H1 (cell line): ENCODE measurements around the gene WDR13. TPM values are rescaled to one million over a fixed set of nuclear protein-coding genes. Genes with fewer than 3 reads are reported as not detected.

Source experiments
- CTCF ChIA-PET: fragments of 300-600 bp; sonication (Branson Sonifier 250); formaldehyde crosslinking; loops from one replicate; lab custom pipeline; 2021; ENCODE audit not compliant: partially characterized antibody; lab: Charles Lee
- POLR2A ChIA-PET: fragments of 300-600 bp; sonication (Branson Sonifier 250); formaldehyde crosslinking; loops from one replicate; lab custom pipeline; 2021; ENCODE audit warnings: inconsistent platforms; ENCODE audit not compliant: partially characterized antibody; lab: Charles Lee
- DNase-seq, 2 experiments: peaks; one replicate each; pipeline versions ENCODE4 v3.0.0 to v3.0.0-alpha.2; 2010 to 2022; ENCODE audit warnings: low spot score in 2 of 2, low read depth in 1 of 2, mixed read lengths in 1 of 2
- FAIRE-seq: peaks from 2 replicates; lab custom pipeline; 2011; peaks lifted over from hg19 to GRCh38; lab: Jason Lieb, UNC
- H2AFZ ChIP-seq: 2 replicates; pipeline ENCODE4 v1.8.1; 2012; ENCODE audit warnings: low read length, inconsistent platforms
- H2AK5ac ChIP-seq: 2 replicates; pipeline ENCODE4 v1.6.1; 2013; ENCODE audit warnings: low read depth, low read length
- H2BK120ac ChIP-seq: replicated peaks from 2 replicates; pipeline ENCODE3; 2013; ENCODE audit warnings: low read depth, low read length, inconsistent platforms
- H2BK12ac ChIP-seq: 2 replicates; pipeline ENCODE4 v1.6.1; 2013; ENCODE audit warnings: low read depth, low read length
- H2BK15ac ChIP-seq: 2 replicates; pipeline ENCODE4 v1.6.1; 2013; ENCODE audit warnings: low read length
- H2BK20ac ChIP-seq: 2 replicates; pipeline ENCODE4 v1.6.1; 2013; ENCODE audit warnings: low read length
- H2BK5ac ChIP-seq: 2 replicates; pipeline ENCODE4 v1.6.1; 2013; ENCODE audit warnings: low read depth, low read length
- H3K14ac ChIP-seq: 2 replicates; pipeline ENCODE4 v1.6.1; 2013; ENCODE audit warnings: inconsistent platforms; ENCODE audit not compliant: insufficient read length
- H3K18ac ChIP-seq: 2 replicates; pipeline ENCODE4 v1.6.1; 2013; ENCODE audit warnings: low read length; ENCODE audit errors: extremely low read depth
- H3K23ac ChIP-seq: 2 replicates; pipeline ENCODE4 v1.6.1; 2013; ENCODE audit warnings: inconsistent platforms; ENCODE audit not compliant: insufficient read length
- H3K23me2 ChIP-seq: 2 replicates; pipeline ENCODE4 v1.6.1; 2013; ENCODE audit warnings: low read depth, low read length
- H3K27ac ChIP-seq: 2 replicates; pipeline ENCODE4 v1.6.1; 2011; ENCODE audit warnings: low read depth, low read length, inconsistent platforms
- H3K27me3 ChIP-seq, 4 experiments: replicated peaks in 1 of 4; 1 replicate in 1 of 4; 2 replicates in 3 of 4; pipeline versions ENCODE4 v1.6.1 to v1.8.1; 2011 to 2013; ENCODE audit warnings: low read length in 3 of 4, mild to moderate bottlenecking in 3 of 4, inconsistent platforms in 2 of 4, mixed read lengths in 2 of 4, moderate library complexity in 1 of 4; ENCODE audit not compliant: control insufficient read depth in 3 of 4, insufficient read depth in 3 of 4; ENCODE audit errors: extremely low read depth in 1 of 4
- H3K36me3 ChIP-seq, 4 experiments: 2 replicates each; pipeline versions ENCODE4 v1.6.1 to v1.8.1; 2011 to 2013; ENCODE audit warnings: mild to moderate bottlenecking in 4 of 4, low read length in 3 of 4, moderate library complexity in 2 of 4, control low read depth in 1 of 4, inconsistent platforms in 1 of 4; ENCODE audit not compliant: insufficient read depth in 4 of 4, control insufficient read depth in 2 of 4
- H3K4ac ChIP-seq: replicated peaks from 2 replicates; pipeline ENCODE3; 2013; ENCODE audit warnings: low read length, low read depth, mixed read lengths, inconsistent platforms; ENCODE audit not compliant: insufficient read length
- H3K4me1 ChIP-seq, 4 experiments: replicated peaks in 1 of 4; 1 replicate in 1 of 4; 2 replicates in 3 of 4; pipeline versions ENCODE4 v1.6.1 to v1.8.1; 2011 to 2013; ENCODE audit warnings: low read length in 3 of 4, inconsistent platforms in 2 of 4, mixed read lengths in 1 of 4; ENCODE audit not compliant: insufficient read depth in 4 of 4, control insufficient read depth in 3 of 4
- H3K4me2 ChIP-seq, 2 experiments: 2 replicates each; pipeline versions ENCODE4 v1.6.1 to v1.8.1; 2011 to 2013; ENCODE audit warnings: low read depth in 2 of 2, low read length in 2 of 2, control low read depth in 1 of 2, inconsistent platforms in 1 of 2, mild to moderate bottlenecking in 1 of 2; ENCODE audit not compliant: insufficient read depth in 1 of 2
- H3K4me3 ChIP-seq, 4 experiments: fragments of 200-600, 300-600 bp in 1 of 4; sonication (generic), shearing (Covaris generic), sonication (Bioruptor Twin) in 1 of 4; 2 replicates each; pipeline versions ENCODE4 v1.5.1 to v1.8.1; 2011 to 2016; ENCODE audit warnings: low read length in 4 of 4, low read depth in 3 of 4, control low read depth in 2 of 4, inconsistent platforms in 2 of 4, mild to moderate bottlenecking in 2 of 4, mixed read lengths in 1 of 4, moderate library complexity in 1 of 4; ENCODE audit not compliant: insufficient read depth in 2 of 4; ENCODE audit errors: extremely low read depth in 1 of 4
- H3K56ac ChIP-seq: replicated peaks from 2 replicates; pipeline ENCODE3; 2013; ENCODE audit warnings: low read depth, mild to moderate bottlenecking, mixed read lengths, low read length, inconsistent platforms; ENCODE audit not compliant: insufficient read length
- H3K79me1 ChIP-seq: 2 replicates; pipeline ENCODE4 v1.6.1; 2013; ENCODE audit warnings: low read depth, low read length, control low read depth
- H3K79me2 ChIP-seq, 2 experiments: 2 replicates each; pipeline versions ENCODE4 v1.6.1 to v1.8.1; 2012 to 2013; ENCODE audit warnings: low read length in 2 of 2, mild to moderate bottlenecking in 2 of 2, inconsistent platforms in 1 of 2; ENCODE audit not compliant: insufficient read depth in 2 of 2, control insufficient read depth in 1 of 2
- H3K9ac ChIP-seq, 4 experiments: replicated peaks in 1 of 4; 1 replicate in 1 of 4; 2 replicates in 3 of 4; pipeline versions ENCODE4 v1.6.1 to v1.8.1; 2011 to 2013; ENCODE audit warnings: low read depth in 3 of 4, low read length in 3 of 4, control low read depth in 2 of 4, mild to moderate bottlenecking in 2 of 4, moderate library complexity in 2 of 4, inconsistent platforms in 1 of 4; ENCODE audit errors: extremely low read depth in 1 of 4
- H3K9me3 ChIP-seq, 2 experiments: 2 replicates each; pipeline versions ENCODE4 v1.6.1 to v1.8.1; 2012 to 2013; ENCODE audit warnings: mild to moderate bottlenecking in 2 of 2, moderate library complexity in 2 of 2, control low read depth in 1 of 2, inconsistent platforms in 1 of 2, low read depth in 1 of 2, low read length in 1 of 2, mixed read lengths in 1 of 2; ENCODE audit not compliant: insufficient read depth in 2 of 2
- H4K20me1 ChIP-seq, 2 experiments: replicated peaks in 1 of 2; 2 replicates each; pipeline versions ENCODE3 to v1.8.1; 2011 to 2013; ENCODE audit warnings: inconsistent platforms in 2 of 2, low read length in 2 of 2, mild to moderate bottlenecking in 1 of 2; ENCODE audit not compliant: insufficient read depth in 2 of 2, control insufficient read depth in 1 of 2
- H4K5ac ChIP-seq: 2 replicates; pipeline ENCODE4 v1.6.1; 2013; ENCODE audit warnings: low read length, low read depth, mixed read lengths, inconsistent platforms; ENCODE audit not compliant: insufficient read length
- H4K8ac ChIP-seq: 2 replicates; pipeline ENCODE4 v1.8.0; 2013; ENCODE audit warnings: mild to moderate bottlenecking, moderate library complexity, low read length, inconsistent platforms; ENCODE audit not compliant: insufficient read depth; ENCODE audit errors: extremely low read depth
- H4K91ac ChIP-seq: replicated peaks from 2 replicates; pipeline ENCODE3; 2013; ENCODE audit warnings: low read length, mixed read lengths, inconsistent platforms; ENCODE audit not compliant: insufficient read length
- GTF2F1 ChIP-seq: IDR thresholded peaks from 2 replicates; pipeline ENCODE4 v1.6.1; 2012; ENCODE audit warnings: low read depth, low read length, improper control_type of control experiment, borderline replicate concordance
- POU5F1 ChIP-seq: IDR thresholded peaks from 2 replicates; pipeline ENCODE4 v1.6.1; 2011; ENCODE audit warnings: low read depth, mild to moderate bottlenecking, low read length, moderate library complexity
- SP1 ChIP-seq: IDR thresholded peaks from 2 replicates; pipeline ENCODE4 v1.6.1; 2011; ENCODE audit warnings: low read depth, low read length
- WGBS, 2 experiments: shearing (Covaris generic) in 1 of 2; methylation state at CpG; one replicate each; pipeline versions ENCODE4 v1.1.6 to v1.1.7; 2013 to 2015; ENCODE audit warnings: low lambda C conversion rate in 2 of 2, mixed read lengths in 2 of 2, inconsistent platforms in 1 of 2, low coverage in 1 of 2, missing lambda C conversion rate in 1 of 2; ENCODE audit not compliant: insufficient replicate concordance in 2 of 2, insufficient coverage in 1 of 2, insufficient read length in 1 of 2; ENCODE audit errors: extremely low coverage in 1 of 2, missing lambda C conversion rate in 1 of 2; 5-methylcytosine and 5-hydroxymethylcytosine counted together
- polyA plus RNA-seq, 7 experiments: library from polyadenylated mRNA; depleted of rRNA in 3 of 7; stranded (reverse) in 5 of 7; unstranded in 2 of 7; fragments of >200 nt in 5 of 7; fragments of 200-250 nt in 2 of 7; gene quantifications; 1 replicate in 5 of 7; 2 replicates in 1 of 7; 4 replicates in 1 of 7; pipeline versions ENCODE4 v1.2.1 to v1.2.3, GENCODE V29; 2011 to 2013; ENCODE audit warnings: missing spikeins in 2 of 7, mixed read lengths in 2 of 7
- total RNA-seq: library from RNA; stranded (reverse); fragmentation: NEBNext Ultra II Directional; extraction: Animal tissue kit (Norgen Biotek cat#: 25700); gene quantifications from 2 replicates; pipeline ENCODE4 v1.2.1, GENCODE V29; 2021
- TF ChIP-seq, protein P1 (sequence below): IDR thresholded peaks from 2 replicates; pipeline ENCODE4 v1.6.1; 2012; ENCODE audit warnings: inconsistent platforms
- TF ChIP-seq, protein P2 (sequence below): IDR thresholded peaks from 2 replicates; pipeline ENCODE4 v1.6.1; 2012; ENCODE audit warnings: inconsistent platforms

Gene WDR13
- total and polyA plus RNA-seq, 2 of the 8 experiments (the other 6 are each of a cell fraction or from before 2014, with no cell fraction given) = 19.4 to 46.3 TPM

DNA sequence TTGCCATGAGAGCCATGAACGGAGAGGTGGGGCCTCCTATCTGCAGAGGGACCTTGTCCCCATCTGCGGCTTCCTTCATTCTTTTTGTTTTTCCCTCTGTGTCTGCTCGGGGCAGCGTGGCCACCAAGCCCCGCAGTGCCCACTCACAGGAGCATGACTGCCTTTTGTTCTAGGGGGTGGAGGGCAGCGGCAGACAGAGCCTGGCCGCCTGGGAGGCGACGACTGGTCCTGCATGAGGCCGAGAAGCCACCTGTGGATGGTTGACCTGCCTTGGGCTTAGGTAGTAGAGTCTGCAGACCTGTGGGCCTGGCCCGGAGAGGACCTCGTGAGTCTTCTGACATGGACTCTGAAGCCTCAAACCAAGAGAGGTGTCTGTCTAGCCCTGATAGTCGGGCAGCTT lies 21.6 kb upstream of the WDR13 start:
- no peaks in the 10 kb centered on the region for H3K9me3 ChIP-seq
- H3K4me1 ChIP-seq = peaks cover 0 to 5% (median 0%) of the 10 kb centered on the region in 4 experiments; a peak in 5 of 7 replicates
- 97% methylated on average over 11 of the region's 13 CpGs; no CpG with 5 or more reads in 1 of the 2 experiments for WGBS, 2 experiments
- no peak overlapping the region for H2BK20ac ChIP-seq
- H2BK120ac ChIP-seq = no peak overlapping the region
- H4K20me1 ChIP-seq = no peaks in the 10 kb centered on the region
- no peak overlapping the region for H2AFZ ChIP-seq
- H3K23me2 ChIP-seq = peaks cover 4% of the 10 kb centered on the region; the same call in 1 of the 2 replicates
- H3K4me2 ChIP-seq = peak overlapping the region; percentile 72 to 80
- H3K4ac ChIP-seq = no peak overlapping the region
- FAIRE-seq (no peak), DNase-seq (no peak)
- ChIA-PET POLR2A (interaction anchor here (0.8 to 2.9 kb wide), 7 partner anchors 10 to 46 kb away, joined by 3 to 17 read pairs (median 5); partner anchors contain the start of gene TBC1D25), CTCF (no interaction called here)
- H4K91ac ChIP-seq = no peak overlapping the region
- no peak overlapping the region for H2BK15ac ChIP-seq
- H3K18ac ChIP-seq = no peak overlapping the region
- H3K4me3 ChIP-seq = peak overlapping the region in 3 of 4 experiments; percentile 81 to 96 (median 86); a peak in 5 of 8 replicates
- H3K14ac ChIP-seq = no peak overlapping the region
- no peak overlapping the region for H2BK12ac ChIP-seq
- no peak overlapping the region for H4K5ac ChIP-seq
- H3K79me1 ChIP-seq = peaks cover 7% of the 10 kb centered on the region
- no peak overlapping the region for H3K23ac ChIP-seq
- H3K27ac ChIP-seq = no peak overlapping the region; the same call in 1 of the 2 replicates
- no peak for TF ChIP-seq GTF2F1
- no peak for TF ChIP-seq SP1
- TF ChIP-seq, protein P1, sequence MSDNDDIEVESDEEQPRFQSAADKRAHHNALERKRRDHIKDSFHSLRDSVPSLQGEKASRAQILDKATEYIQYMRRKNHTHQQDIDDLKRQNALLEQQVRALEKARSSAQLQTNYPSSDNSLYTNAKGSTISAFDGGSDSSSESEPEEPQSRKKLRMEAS = no peak
- TF ChIP-seq, protein P2, sequence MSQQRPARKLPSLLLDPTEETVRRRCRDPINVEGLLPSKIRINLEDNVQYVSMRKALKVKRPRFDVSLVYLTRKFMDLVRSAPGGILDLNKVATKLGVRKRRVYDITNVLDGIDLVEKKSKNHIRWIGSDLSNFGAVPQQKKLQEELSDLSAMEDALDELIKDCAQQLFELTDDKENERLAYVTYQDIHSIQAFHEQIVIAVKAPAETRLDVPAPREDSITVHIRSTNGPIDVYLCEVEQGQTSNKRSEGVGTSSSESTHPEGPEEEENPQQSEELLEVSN = no peak
- no peak for TF ChIP-seq POU5F1
- H3K36me3 ChIP-seq = peaks cover 16 to 39% (median 27%) of the 10 kb centered on the region in 4 experiments
- H2AK5ac ChIP-seq = no peak overlapping the region
- H3K56ac ChIP-seq = no peak overlapping the region
- peak overlapping the region; percentile 25 for H4K8ac ChIP-seq
- H3K27me3 ChIP-seq = no peaks in the 10 kb centered on the region
- peak overlapping the region in 2 of 4 experiments; percentile 13 to 99; a peak in 3 of 7 replicates for H3K9ac ChIP-seq
- H3K79me2 ChIP-seq = peaks cover 0 to 17% of the 10 kb centered on the region in 2 experiments; a peak in 2 of 4 replicates
- no peak overlapping the region; the same call in 1 of the 2 replicates for H2BK5ac ChIP-seq
